K562 (cell line): ENCODE results near the gene HAL. TPM values are rescaled to one million over a fixed set of nuclear protein-coding genes. Genes with fewer than 3 reads are reported as not detected.

Experiments
- FOXJ3 ChIP-seq: sonication (generic); formaldehyde crosslinking; IDR thresholded peaks from 2 replicates; pipeline ENCODE4 v1.4.0; 2020; ENCODE audit warnings: mild to moderate bottlenecking, missing genetic modification reagents
- FOXK2 ChIP-seq, 2 experiments: fragments of 450-650 bp; IDR thresholded peaks in 1 of 2; conservative IDR thresholded peaks in 1 of 2; 2 replicates each; pipeline ENCODE4 v1.6.1; 2016; ENCODE audit warnings: low read depth in 2 of 2, mild to moderate bottlenecking in 1 of 2
- KDM1A ChIP-seq, 2 experiments: fragments of 450-650 bp; IDR thresholded peaks; 2 replicates each; pipeline ENCODE4 v1.6.1; 2016; ENCODE audit warnings: mild to moderate bottlenecking in 2 of 2
- MCM3 ChIP-seq: fragments of 450-650 bp; IDR thresholded peaks from 2 replicates; pipeline ENCODE4 v1.6.1; 2016
- NUFIP1 ChIP-seq: fragments of 450-650 bp; IDR thresholded peaks from 2 replicates; pipeline ENCODE4 v1.6.1; 2018; ENCODE audit not compliant: partially characterized antibody
- PURB ChIP-seq: sonication (generic); formaldehyde crosslinking; IDR thresholded peaks from 2 replicates; pipeline ENCODE4 v1.9.0; 2021; ENCODE audit warnings: low read depth, mild to moderate bottlenecking, missing genetic modification reagents
- TAF15 ChIP-seq: fragments of 200-400 bp; formaldehyde crosslinking; IDR thresholded peaks from 2 replicates; pipeline ENCODE4 v1.6.1; 2017; ENCODE audit warnings: mild to moderate bottlenecking, low read depth, low read length, moderate library complexity
- TOE1 ChIP-seq, 2 experiments: fragments of 450-650 bp in 1 of 2; sonication (generic) in 1 of 2; formaldehyde crosslinking in 1 of 2; IDR thresholded peaks; 2 replicates each; pipeline versions ENCODE4 v1.7.1 to v1.8.0; 2016 to 2022; ENCODE audit warnings: borderline replicate concordance in 2 of 2, mild to moderate bottlenecking in 2 of 2, antibody characterized with exemption in 1 of 2, inconsistent platforms in 1 of 2, low read depth in 1 of 2, missing genetic modification reagents in 1 of 2, moderate library complexity in 1 of 2
- ZHX1 ChIP-seq: fragments of 150-350 bp; conservative IDR thresholded peaks from 2 replicates; pipeline ENCODE4 v1.6.1; 2014; ENCODE audit warnings: low read length
- ZNF395 ChIP-seq: fragments of 200-800 bp; sonication (Bioruptor generic); IDR thresholded peaks from 2 replicates; pipeline ENCODE4 v1.6.1; 2017; ENCODE audit warnings: missing genetic modification characterization, missing compliant biosample characterization
- ZNF717 ChIP-seq: fragments of 250-450 bp; sonication (Bioruptor Pico); IDR thresholded peaks from 2 replicates; pipeline ENCODE4 v1.5.0; 2021
- polyA plus RNA-seq, 8 experiments: library from polyadenylated mRNA; depleted of rRNA in 4 of 8; stranded (reverse) in 5 of 8; unstranded in 3 of 8; fragments of >200 nt; fragmentation: Nextera tagmentation in 2 of 8; fragmentation: Illumina TruSeq in 1 of 8; extraction: Ambion mirVana in 2 of 8; extraction: Trizol in 1 of 8; gene quantifications; 2 replicates each; pipeline versions ENCODE4 v1.2.1 to v1.2.3, GENCODE V29; 2011 to 2014; ENCODE audit warnings: inconsistent platforms in 1 of 8, missing spikeins in 1 of 8
- total RNA-seq, 7 experiments: library from RNA; depleted of rRNA in 6 of 7; stranded (reverse); fragments of >200 nt in 6 of 7; fragmentation: Illumina TruSeq in 2 of 7; extraction: Trizol in 2 of 7; gene quantifications; 2 replicates each; pipeline versions ENCODE4 v1.2.1 to v1.2.3, GENCODE V29; 2011 to 2021; ENCODE audit warnings: low replicate concordance in 1 of 7
- TF ChIP-seq, protein P1 (sequence below): sonication (generic); formaldehyde crosslinking; IDR thresholded peaks from 2 replicates; pipeline ENCODE4 v1.8.0; 2022; ENCODE audit warnings: mild to moderate bottlenecking, missing genetic modification reagents
- TF ChIP-seq, protein P2 (sequence below): sonication (generic); formaldehyde crosslinking; IDR thresholded peaks from 2 replicates; pipeline ENCODE4 v1.8.1; 2023; ENCODE audit warnings: mild to moderate bottlenecking, missing genetic modification reagents
- TF ChIP-seq, protein P3 (sequence below): fragments of 450-650 bp; IDR thresholded peaks from 2 replicates; pipeline ENCODE4 v1.6.1; 2016

HAL gene
- total and polyA plus RNA-seq, 9 of the 15 experiments (the other 6 are each of a cell fraction or from before 2014, with no cell fraction given) = 0.03 to 0.36 (median 0.20) TPM; not detected in 4

DNA sequence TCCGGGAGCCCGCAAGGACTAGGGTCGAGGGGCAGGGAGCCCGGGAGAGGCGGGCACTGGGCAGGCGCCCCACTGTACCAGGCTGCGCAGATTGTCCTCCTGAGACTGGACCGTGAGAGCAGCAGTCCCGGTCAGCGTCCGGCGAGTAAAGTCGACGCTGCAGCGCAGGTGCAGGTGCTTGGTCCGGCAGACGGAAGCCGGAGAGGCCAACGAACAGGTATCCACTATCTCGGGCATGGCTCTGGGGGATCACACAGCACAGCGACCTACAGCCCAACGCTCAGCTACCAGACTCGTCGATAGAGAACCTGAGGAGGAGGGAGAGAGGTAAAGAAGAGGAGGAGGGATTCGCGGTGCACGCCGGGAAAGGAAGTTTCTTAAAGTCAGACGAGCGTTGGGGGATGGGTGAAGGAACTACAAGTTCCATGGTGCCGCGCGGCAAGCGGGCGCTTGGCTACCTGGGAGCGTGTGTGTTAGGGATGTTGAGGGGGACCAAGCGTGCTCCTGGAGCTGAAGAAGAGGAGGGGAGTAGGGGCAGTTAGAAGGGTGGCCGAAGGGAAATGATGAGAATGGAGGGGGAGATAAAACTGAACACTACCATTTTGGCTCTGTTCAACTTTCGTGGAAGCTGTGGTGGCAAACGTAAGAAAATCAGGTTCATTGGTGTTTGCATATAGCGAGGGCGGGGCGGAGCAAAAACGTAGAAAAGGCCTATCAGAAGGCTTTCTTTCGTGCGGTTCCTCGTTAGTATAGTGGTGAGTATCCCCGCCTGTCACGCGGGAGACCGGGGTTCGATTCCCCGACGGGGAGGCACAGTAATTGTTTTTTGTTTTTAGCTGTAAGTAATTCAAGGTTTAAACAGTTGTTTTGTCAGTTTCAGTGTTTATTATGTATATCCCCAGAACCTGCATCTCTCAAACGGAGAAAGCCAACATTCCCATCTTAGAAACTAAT is 39.4 kb upstream of the HAL start, which contains the start of gene LTA4H (continued):
- TF ChIP-seq, protein P1, sequence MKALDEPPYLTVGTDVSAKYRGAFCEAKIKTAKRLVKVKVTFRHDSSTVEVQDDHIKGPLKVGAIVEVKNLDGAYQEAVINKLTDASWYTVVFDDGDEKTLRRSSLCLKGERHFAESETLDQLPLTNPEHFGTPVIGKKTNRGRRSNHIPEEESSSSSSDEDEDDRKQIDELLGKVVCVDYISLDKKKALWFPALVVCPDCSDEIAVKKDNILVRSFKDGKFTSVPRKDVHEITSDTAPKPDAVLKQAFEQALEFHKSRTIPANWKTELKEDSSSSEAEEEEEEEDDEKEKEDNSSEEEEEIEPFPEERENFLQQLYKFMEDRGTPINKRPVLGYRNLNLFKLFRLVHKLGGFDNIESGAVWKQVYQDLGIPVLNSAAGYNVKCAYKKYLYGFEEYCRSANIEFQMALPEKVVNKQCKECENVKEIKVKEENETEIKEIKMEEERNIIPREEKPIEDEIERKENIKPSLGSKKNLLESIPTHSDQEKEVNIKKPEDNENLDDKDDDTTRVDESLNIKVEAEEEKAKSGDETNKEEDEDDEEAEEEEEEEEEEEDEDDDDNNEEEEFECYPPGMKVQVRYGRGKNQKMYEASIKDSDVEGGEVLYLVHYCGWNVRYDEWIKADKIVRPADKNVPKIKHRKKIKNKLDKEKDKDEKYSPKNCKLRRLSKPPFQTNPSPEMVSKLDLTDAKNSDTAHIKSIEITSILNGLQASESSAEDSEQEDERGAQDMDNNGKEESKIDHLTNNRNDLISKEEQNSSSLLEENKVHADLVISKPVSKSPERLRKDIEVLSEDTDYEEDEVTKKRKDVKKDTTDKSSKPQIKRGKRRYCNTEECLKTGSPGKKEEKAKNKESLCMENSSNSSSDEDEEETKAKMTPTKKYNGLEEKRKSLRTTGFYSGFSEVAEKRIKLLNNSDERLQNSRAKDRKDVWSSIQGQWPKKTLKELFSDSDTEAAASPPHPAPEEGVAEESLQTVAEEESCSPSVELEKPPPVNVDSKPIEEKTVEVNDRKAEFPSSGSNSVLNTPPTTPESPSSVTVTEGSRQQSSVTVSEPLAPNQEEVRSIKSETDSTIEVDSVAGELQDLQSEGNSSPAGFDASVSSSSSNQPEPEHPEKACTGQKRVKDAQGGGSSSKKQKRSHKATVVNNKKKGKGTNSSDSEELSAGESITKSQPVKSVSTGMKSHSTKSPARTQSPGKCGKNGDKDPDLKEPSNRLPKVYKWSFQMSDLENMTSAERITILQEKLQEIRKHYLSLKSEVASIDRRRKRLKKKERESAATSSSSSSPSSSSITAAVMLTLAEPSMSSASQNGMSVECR (CRISPR knock-in tag) = peak; percentile 81
- TF ChIP-seq TOE1 (IDR thresholded peaks at IDR 0.05; ENCODE audit: borderline replicate concordance) (no peak), TOE1 (CRISPR knock-in tag; IDR thresholded peaks at IDR 0.05; ENCODE audit: borderline replicate concordance, low read depth) (no peak), NUFIP1 (no peak), KDM1A (IDR thresholded peaks at IDR 0.05) (no peak), ZNF395 (peak; percentile 84), FOXJ3 (CRISPR knock-in tag) (no peak), ZNF717 (CRISPR knock-in tag) (no peak), ZHX1 (no peak), TAF15 (no peak), PURB (CRISPR knock-in tag) (no peak), MCM3 (no peak), FOXK2 (conservative IDR thresholded peaks at IDR 0.05 in 1 of 2, IDR thresholded peaks at IDR 0.05 in 1 of 2; ENCODE audit: low read depth in 2 of 2) (peak; percentile 80 to 89; a peak in 3 of 4 replicates)
- TF ChIP-seq, protein P2, sequence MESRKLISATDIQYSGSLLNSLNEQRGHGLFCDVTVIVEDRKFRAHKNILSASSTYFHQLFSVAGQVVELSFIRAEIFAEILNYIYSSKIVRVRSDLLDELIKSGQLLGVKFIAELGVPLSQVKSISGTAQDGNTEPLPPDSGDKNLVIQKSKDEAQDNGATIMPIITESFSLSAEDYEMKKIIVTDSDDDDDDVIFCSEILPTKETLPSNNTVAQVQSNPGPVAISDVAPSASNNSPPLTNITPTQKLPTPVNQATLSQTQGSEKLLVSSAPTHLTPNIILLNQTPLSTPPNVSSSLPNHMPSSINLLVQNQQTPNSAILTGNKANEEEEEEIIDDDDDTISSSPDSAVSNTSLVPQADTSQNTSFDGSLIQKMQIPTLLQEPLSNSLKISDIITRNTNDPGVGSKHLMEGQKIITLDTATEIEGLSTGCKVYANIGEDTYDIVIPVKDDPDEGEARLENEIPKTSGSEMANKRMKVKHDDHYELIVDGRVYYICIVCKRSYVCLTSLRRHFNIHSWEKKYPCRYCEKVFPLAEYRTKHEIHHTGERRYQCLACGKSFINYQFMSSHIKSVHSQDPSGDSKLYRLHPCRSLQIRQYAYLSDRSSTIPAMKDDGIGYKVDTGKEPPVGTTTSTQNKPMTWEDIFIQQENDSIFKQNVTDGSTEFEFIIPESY (CRISPR knock-in tag) = no peak
- TF ChIP-seq, protein P3, sequence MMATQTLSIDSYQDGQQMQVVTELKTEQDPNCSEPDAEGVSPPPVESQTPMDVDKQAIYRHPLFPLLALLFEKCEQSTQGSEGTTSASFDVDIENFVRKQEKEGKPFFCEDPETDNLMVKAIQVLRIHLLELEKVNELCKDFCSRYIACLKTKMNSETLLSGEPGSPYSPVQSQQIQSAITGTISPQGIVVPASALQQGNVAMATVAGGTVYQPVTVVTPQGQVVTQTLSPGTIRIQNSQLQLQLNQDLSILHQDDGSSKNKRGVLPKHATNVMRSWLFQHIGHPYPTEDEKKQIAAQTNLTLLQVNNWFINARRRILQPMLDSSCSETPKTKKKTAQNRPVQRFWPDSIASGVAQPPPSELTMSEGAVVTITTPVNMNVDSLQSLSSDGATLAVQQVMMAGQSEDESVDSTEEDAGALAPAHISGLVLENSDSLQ = no peak; the same call in none of the 2 replicates
